ENCODE data around the gene UBE2J2. TPM values are rescaled to one million over a fixed set of nuclear protein-coding genes. Genes with fewer than 3 reads are reported as not detected.

Gene UBE2J2
- total RNA-seq, 1 donor from 2014 or later: 25.2 TPM

GRCh38 chr1:1232208-1232795, 41.4 kb downstream of the UBE2J2 start, which contains the start of gene B3GALT6:
Gene B3GALT6, plus strand, starts transcription at chr1:1232237. Its CDS starts 42 bp downstream, at chr1:1232279.
- peaks cover 13 to 18% of the 10 kb centered on the region in 2 donors for H3K36me3 ChIP-seq
- DNase-seq (ENCODE audit: low spot score in 2 of 2): no peak
- H3K4me1 ChIP-seq: peaks cover 23% of the 10 kb centered on the region in 2 donors
- no peaks in the 10 kb centered on the region for H3K9me3 ChIP-seq
- no peak for TF ChIP-seq CTCF (IDR thresholded peaks at IDR 0.05)
- peak within 1 kb of the TSS; percentile 91 to 95 for H3K4me3 ChIP-seq
- peak within 1 kb of the TSS; percentile 89 to 94 for H3K27ac ChIP-seq
- H3K27me3 ChIP-seq: no peaks in the 10 kb centered on the region
- intact Hi-C loops (cut with DNase I): loop anchor here (1.0 to 5.0 kb wide), 5 partner anchors 40 to 230 kb away; partner anchors contain the start of genes ACAP3, AURKAIP1, C1orf159 and HES4

- intact Hi-C loops (cut with DNase I): loop anchor here (1.0 to 5.0 kb wide), 5 partner anchors 41 to 229 kb away; partner anchors contain the start of genes ACAP3, AURKAIP1, C1orf159 and HES4
- peaks cover 20 to 25% of the 10 kb centered on the region in 2 donors for H3K36me3 ChIP-seq
- no peak for TF ChIP-seq CTCF (IDR thresholded peaks at IDR 0.05)
Measured at GRCh38 chr1:1231400-1232207, 42.0 kb downstream of the UBE2J2 start, which contains the start of gene SDF4. Gene SDF4, minus strand, starts transcription at chr1:1232001. Its CDS starts 3,229 bp downstream, at chr1:1228772.

GRCh38 chr1:1230656-1231399, 42.8 kb downstream of the UBE2J2 start:
- Histone ChIP-seq H3K27me3 (no peaks in the 10 kb centered on the region), H3K36me3 (peaks cover 22 to 33% of the 10 kb centered on the region in 2 donors), H3K4me3 (peak overlapping the region; percentile 91 to 95), H3K9me3 (no peaks in the 10 kb centered on the region), H3K27ac (peak overlapping the region; percentile 89 to 94), H3K4me1 (peaks cover 23% of the 10 kb centered on the region in 2 donors)
- TF ChIP-seq CTCF (IDR thresholded peaks at IDR 0.05): no peak
- intact Hi-C loops (cut with DNase I): loop anchor here (5.0 kb wide), 2 partner anchors 76 to 229 kb away; partner anchors contain the start of genes ACAP3, HES4 and PUSL1
- DNase-seq (ENCODE audit: low spot score in 2 of 2): no peak

More at GRCh38 chr1:1231400-1232207, 42.0 kb downstream of the UBE2J2 start, which contains the start of gene SDF4:
- Histone ChIP-seq H3K4me3 (peak within 1 kb of the TSS; percentile 91 to 95), H3K9me3 (no peaks in the 10 kb centered on the region), H3K27ac (peak within 1 kb of the TSS; percentile 89 to 94), H3K27me3 (no peaks in the 10 kb centered on the region), H3K4me1 (peaks cover 23% of the 10 kb centered on the region in 2 donors)
- DNase-seq (ENCODE audit: low spot score in 2 of 2): peak; percentile 77 to 98

- Histone ChIP-seq H3K4me1 (peaks cover 23% of the 10 kb centered on the region in 2 donors), H3K9me3 (no peaks in the 10 kb centered on the region), H3K27me3 (no peaks in the 10 kb centered on the region), H3K27ac (no peak overlapping the region), H3K36me3 (peaks cover 31 to 43% of the 10 kb centered on the region in 2 donors), H3K4me3 (peak overlapping the region; percentile 91 to 95)
- TF ChIP-seq CTCF (IDR thresholded peaks at IDR 0.05): no peak
- no peak for DNase-seq (ENCODE audit: low spot score in 2 of 2)
- intact Hi-C loops (cut with DNase I): loop anchor here (5.0 kb wide), 2 partner anchors 78 to 227 kb away; partner anchors contain the start of genes ACAP3, HES4 and PUSL1
Measured at GRCh38 chr1:1229770-1230169, 43.9 kb downstream of the UBE2J2 start.
